Measurements from ENCODE around the gene FKBP1B. TPM values are rescaled to one million over a fixed set of nuclear protein-coding genes. Genes with fewer than 3 reads are reported as not detected.
"Not testable (repeated sequence)": the region's sequence is repeated elsewhere in the genome, so short reads cannot be mapped to it uniquely, and the experiment has no call there.

Gene FKBP1B
- total and polyA plus RNA-seq, 4 donors = 5.9 to 24.8 (median 13.0) TPM

- ATAC-seq (ENCODE audit: low FRiP score); DNase-seq; H3K27me3 ChIP-seq (ENCODE audit: control insufficient read depth in 1 of 2, insufficient read depth in 2 of 2, low read length in 1 of 2); H3K4me1 ChIP-seq (ENCODE audit: control insufficient read depth in 1 of 2, insufficient read depth in 2 of 2, low read length in 2 of 2); intact Hi-C loops (cut with DNase I); H3K4me3 ChIP-seq (ENCODE audit: low read length in 2 of 2); H3K36me3 ChIP-seq (ENCODE audit: control insufficient read depth in 1 of 2, insufficient read depth in 2 of 2, low read length in 1 of 2); H3K27ac ChIP-seq (ENCODE audit: low read depth in 1 of 2, low read length in 2 of 2); H3K9me3 ChIP-seq (ENCODE audit: control insufficient read depth, low read length): not testable (repeated sequence)
- 81 to 91% methylated on average over 2 of the region's 2 CpGs for WGBS, 2 donors
These were observed 51.2 kb downstream of the FKBP1B start for GRCh38 chr2:24100732-24101131.

GRCh38 chr2:24101992-24102391, 52.5 kb downstream of the FKBP1B start:
- intact Hi-C loops (cut with DNase I) = no loop called here
- no peak for ATAC-seq (ENCODE audit: low FRiP score)
- Histone ChIP-seq H3K4me3 (ENCODE audit: low read length in 2 of 2) (no peak overlapping the region), H3K27me3 (ENCODE audit: control insufficient read depth in 1 of 2, insufficient read depth in 2 of 2, low read length in 1 of 2) (no peaks in the 10 kb centered on the region), H3K27ac (ENCODE audit: low read depth in 1 of 2, low read length in 2 of 2) (no peak overlapping the region), H3K36me3 (ENCODE audit: control insufficient read depth in 1 of 2, insufficient read depth in 2 of 2, low read length in 1 of 2) (no peaks in the 10 kb centered on the region), H3K9me3 (ENCODE audit: control insufficient read depth, low read length) (no peaks in the 10 kb centered on the region), H3K4me1 (ENCODE audit: control insufficient read depth in 1 of 2, insufficient read depth in 2 of 2, low read length in 2 of 2) (no peaks in the 10 kb centered on the region)
- 62 to 84% methylated on average over 2 of the region's 2 CpGs for WGBS, 2 donors
- no peak for DNase-seq

- DNase-seq (no peak), ATAC-seq (ENCODE audit: low FRiP score) (no peak)
- WGBS, 2 donors = 82% methylated on average over 1 of the region's 1 CpG
- intact Hi-C loops (cut with DNase I) = no loop called here
- H3K9me3 ChIP-seq (ENCODE audit: control insufficient read depth, low read length) = no peaks in the 10 kb centered on the region
- no peaks in the 10 kb centered on the region for H3K27me3 ChIP-seq (ENCODE audit: control insufficient read depth in 1 of 2, insufficient read depth in 2 of 2, low read length in 1 of 2)
- H3K4me1 ChIP-seq (ENCODE audit: control insufficient read depth in 1 of 2, insufficient read depth in 2 of 2, low read length in 2 of 2) = no peaks in the 10 kb centered on the region
- H3K36me3 ChIP-seq (ENCODE audit: control insufficient read depth in 1 of 2, insufficient read depth in 2 of 2, low read length in 1 of 2) = no peaks in the 10 kb centered on the region
- no peak overlapping the region for H3K27ac ChIP-seq (ENCODE audit: low read depth in 1 of 2, low read length in 2 of 2)
- H3K4me3 ChIP-seq (ENCODE audit: low read length in 2 of 2) = no peak overlapping the region
These were observed 53.1 kb downstream of the FKBP1B start for GRCh38 chr2:24102677-24103076.

- 94 to 96% methylated on average over 8 of the region's 8 CpGs for WGBS, 2 donors
- H3K27ac ChIP-seq (ENCODE audit: low read depth in 1 of 2, low read length in 2 of 2) = no peak overlapping the region
- ATAC-seq (ENCODE audit: low FRiP score) (peak; percentile 41), DNase-seq (no peak)
- H3K36me3 ChIP-seq (ENCODE audit: control insufficient read depth in 1 of 2, insufficient read depth in 2 of 2, low read length in 1 of 2) = no peaks in the 10 kb centered on the region
- H3K9me3 ChIP-seq (ENCODE audit: control insufficient read depth, low read length) = no peaks in the 10 kb centered on the region
- no peak overlapping the region for H3K4me3 ChIP-seq (ENCODE audit: low read length in 2 of 2)
- H3K4me1 ChIP-seq (ENCODE audit: control insufficient read depth in 1 of 2, insufficient read depth in 2 of 2, low read length in 2 of 2) = no peaks in the 10 kb centered on the region
- intact Hi-C loops (cut with DNase I) = no loop called here
- no peaks in the 10 kb centered on the region for H3K27me3 ChIP-seq (ENCODE audit: control insufficient read depth in 1 of 2, insufficient read depth in 2 of 2, low read length in 1 of 2)
These were observed 54.6 kb downstream of the FKBP1B start for GRCh38 chr2:24104110-24104650.

- Histone ChIP-seq H3K36me3 (ENCODE audit: control insufficient read depth in 1 of 2, insufficient read depth in 2 of 2, low read length in 1 of 2) (no peaks in the 10 kb centered on the region), H3K4me1 (ENCODE audit: control insufficient read depth in 1 of 2, insufficient read depth in 2 of 2, low read length in 2 of 2) (no peaks in the 10 kb centered on the region), H3K4me3 (ENCODE audit: low read length in 2 of 2) (no peak overlapping the region), H3K9me3 (ENCODE audit: control insufficient read depth, low read length) (no peaks in the 10 kb centered on the region), H3K27me3 (ENCODE audit: control insufficient read depth in 1 of 2, insufficient read depth in 2 of 2, low read length in 1 of 2) (no peaks in the 10 kb centered on the region), H3K27ac (ENCODE audit: low read depth in 1 of 2, low read length in 2 of 2) (no peak overlapping the region)
- intact Hi-C loops (cut with DNase I) = no loop called here
- DNase-seq (no peak), ATAC-seq (ENCODE audit: low FRiP score) (no peak)
- WGBS, 2 donors = 77 to 93% methylated on average over 4 of the region's 4 CpGs
These were observed 55.4 kb downstream of the FKBP1B start for GRCh38 chr2:24104906-24105305.

GRCh38 chr2:24105816-24106215, 56.3 kb downstream of the FKBP1B start:
- H3K9me3 ChIP-seq (ENCODE audit: control insufficient read depth, low read length) = no peaks in the 10 kb centered on the region
- DNase-seq (no peak), ATAC-seq (ENCODE audit: low FRiP score) (no peak)
- intact Hi-C loops (cut with DNase I) = no loop called here
- WGBS, 2 donors = 25 to 50% methylated on average over 2 of the region's 2 CpGs
- H3K27me3 ChIP-seq (ENCODE audit: control insufficient read depth in 1 of 2, insufficient read depth in 2 of 2, low read length in 1 of 2) = no peaks in the 10 kb centered on the region
- H3K4me3 ChIP-seq (ENCODE audit: low read length in 2 of 2) = no peak overlapping the region
- H3K4me1 ChIP-seq (ENCODE audit: control insufficient read depth in 1 of 2, insufficient read depth in 2 of 2, low read length in 2 of 2) = no peaks in the 10 kb centered on the region
- H3K36me3 ChIP-seq (ENCODE audit: control insufficient read depth in 1 of 2, insufficient read depth in 2 of 2, low read length in 1 of 2) = no peaks in the 10 kb centered on the region
- no peak overlapping the region for H3K27ac ChIP-seq (ENCODE audit: low read depth in 1 of 2, low read length in 2 of 2)

GRCh38 chr2:24106786-24107185, 57.2 kb downstream of the FKBP1B start:
- H3K36me3 ChIP-seq (ENCODE audit: control insufficient read depth in 1 of 2, insufficient read depth in 2 of 2, low read length in 1 of 2) = no peaks in the 10 kb centered on the region
- intact Hi-C loops (cut with DNase I) = no loop called here
- H3K9me3 ChIP-seq (ENCODE audit: control insufficient read depth, low read length) = no peaks in the 10 kb centered on the region
- DNase-seq = no peak
- no peak for ATAC-seq (ENCODE audit: low FRiP score)
- no peaks in the 10 kb centered on the region for H3K27me3 ChIP-seq (ENCODE audit: control insufficient read depth in 1 of 2, insufficient read depth in 2 of 2, low read length in 1 of 2)
- no peak overlapping the region for H3K4me3 ChIP-seq (ENCODE audit: low read length in 2 of 2)
- no peak overlapping the region for H3K27ac ChIP-seq (ENCODE audit: low read depth in 1 of 2, low read length in 2 of 2)
- no peaks in the 10 kb centered on the region for H3K4me1 ChIP-seq (ENCODE audit: control insufficient read depth in 1 of 2, insufficient read depth in 2 of 2, low read length in 2 of 2)

GRCh38 chr2:24107336-24107735, 57.8 kb downstream of the FKBP1B start:
- no peaks in the 10 kb centered on the region for H3K27me3 ChIP-seq (ENCODE audit: control insufficient read depth in 1 of 2, insufficient read depth in 2 of 2, low read length in 1 of 2)
- H3K36me3 ChIP-seq (ENCODE audit: control insufficient read depth in 1 of 2, insufficient read depth in 2 of 2, low read length in 1 of 2) = no peaks in the 10 kb centered on the region
- H3K4me1 ChIP-seq (ENCODE audit: control insufficient read depth in 1 of 2, insufficient read depth in 2 of 2, low read length in 2 of 2) = no peaks in the 10 kb centered on the region
- WGBS, 2 donors = 58 to 94% methylated on average over 1 of the region's 1 CpG
- H3K27ac ChIP-seq (ENCODE audit: low read depth in 1 of 2, low read length in 2 of 2) = no peak overlapping the region
- no peak overlapping the region for H3K4me3 ChIP-seq (ENCODE audit: low read length in 2 of 2)
- no peaks in the 10 kb centered on the region for H3K9me3 ChIP-seq (ENCODE audit: control insufficient read depth, low read length)
- DNase-seq (no peak), ATAC-seq (ENCODE audit: low FRiP score) (no peak)
- intact Hi-C loops (cut with DNase I) = no loop called here

GRCh38 chr2:24109431-24109830, 59.9 kb downstream of the FKBP1B start:
- ATAC-seq (ENCODE audit: low FRiP score); H3K36me3 ChIP-seq (ENCODE audit: control insufficient read depth in 1 of 2, insufficient read depth in 2 of 2, low read length in 1 of 2); H3K27me3 ChIP-seq (ENCODE audit: control insufficient read depth in 1 of 2, insufficient read depth in 2 of 2, low read length in 1 of 2); H3K9me3 ChIP-seq (ENCODE audit: control insufficient read depth, low read length); DNase-seq; H3K4me3 ChIP-seq (ENCODE audit: low read length in 2 of 2); H3K4me1 ChIP-seq (ENCODE audit: control insufficient read depth in 1 of 2, insufficient read depth in 2 of 2, low read length in 2 of 2); H3K27ac ChIP-seq (ENCODE audit: low read depth in 1 of 2, low read length in 2 of 2); intact Hi-C loops (cut with DNase I): not testable (repeated sequence)
- 97% methylated on average over 1 of the region's 1 CpG for WGBS, 2 donors

All from aorta (tissue), 5 donors.